DOHH2 (cell line): ENCODE data around the gene OLFML1.

Source experiments
- H3F3A ChIP-seq: fragments of 200-600 bp; sonication (generic), shearing (Covaris generic); 2 replicates; pipeline ENCODE4 v1.6.0; 2016; ENCODE audit warnings: antibody characterized with exemption, mild to moderate bottlenecking; ENCODE audit not compliant: control insufficient read depth, insufficient read depth
- H3K27ac ChIP-seq: fragments of 200-600 bp; sonication (generic); 2 replicates; pipeline ENCODE4 v1.5.1; 2014; ENCODE audit warnings: low read depth, mild to moderate bottlenecking, low read length, moderate library complexity
- H3K27me3 ChIP-seq: fragments of 200-600 bp; sonication (generic); 2 replicates; pipeline ENCODE4 v1.6.1; 2014; ENCODE audit warnings: mild to moderate bottlenecking, low read length, mixed read lengths; ENCODE audit not compliant: control insufficient read depth
- H3K36me3 ChIP-seq: fragments of 200-600 bp; sonication (generic); 2 replicates; pipeline ENCODE4 v1.6.1; 2014; ENCODE audit warnings: mild to moderate bottlenecking, low read length, moderate library complexity, mixed read lengths; ENCODE audit not compliant: control insufficient read depth
- H3K4me1 ChIP-seq: fragments of 200-600 bp; sonication (generic); 2 replicates; pipeline ENCODE4 v1.6.1; 2014; ENCODE audit warnings: mild to moderate bottlenecking, low read length, mixed read lengths; ENCODE audit not compliant: control insufficient read depth
- H3K4me2 ChIP-seq: fragments of 200-600 bp; sonication (generic); 2 replicates; pipeline ENCODE4 v1.6.0; 2014; ENCODE audit warnings: mild to moderate bottlenecking, low read length, moderate library complexity
- H3K4me3 ChIP-seq: fragments of 200-600 bp; sonication (generic); 2 replicates; pipeline ENCODE4 v1.5.1; 2014; ENCODE audit warnings: mild to moderate bottlenecking, low read length, mixed read lengths
- H3K79me2 ChIP-seq: fragments of 200-600 bp; sonication (generic); 2 replicates; pipeline ENCODE4 v1.6.1; 2014; ENCODE audit warnings: mild to moderate bottlenecking, low read length, mixed read lengths; ENCODE audit not compliant: control insufficient read depth
- H3K9me2 ChIP-seq: fragments of 200-600 bp; sonication (generic); replicated peaks from 2 replicates; pipeline ENCODE4 v1.6.1; 2014; ENCODE audit warnings: mild to moderate bottlenecking, low read length, mixed read lengths; ENCODE audit not compliant: control insufficient read depth
- H3K9me3 ChIP-seq: fragments of 200-600 bp; sonication (generic); 2 replicates; pipeline ENCODE4 v1.6.1; 2014; ENCODE audit warnings: antibody characterized with exemption, low read length, mixed read lengths; ENCODE audit not compliant: control insufficient read depth, insufficient read depth
- H4K20me1 ChIP-seq: fragments of 200-600 bp; sonication (generic); 2 replicates; pipeline ENCODE4 v1.6.0; 2014; ENCODE audit warnings: low read depth, mild to moderate bottlenecking, antibody characterized with exemption, low read length, moderate library complexity; ENCODE audit not compliant: control insufficient read depth, insufficient read depth
- EZH2phosphoT487 ChIP-seq: fragments of 200-600 bp; sonication (generic); IDR thresholded peaks from 2 replicates; pipeline ENCODE4 v1.6.1; 2017; ENCODE audit warnings: borderline replicate concordance, mild to moderate bottlenecking, antibody characterized with exemption, low read length, moderate library complexity, mixed read lengths
- TF ChIP-seq, protein P1 (sequence below): fragments of 200-600 bp; sonication (generic); IDR thresholded peaks from one replicate; pipeline ENCODE4 v1.5.1; 2014; ENCODE audit warnings: antibody characterized with exemption, mild to moderate bottlenecking, low read depth, low read length; ENCODE audit not compliant: poor library complexity, severe bottlenecking

The OLFML1 gene

DNA sequence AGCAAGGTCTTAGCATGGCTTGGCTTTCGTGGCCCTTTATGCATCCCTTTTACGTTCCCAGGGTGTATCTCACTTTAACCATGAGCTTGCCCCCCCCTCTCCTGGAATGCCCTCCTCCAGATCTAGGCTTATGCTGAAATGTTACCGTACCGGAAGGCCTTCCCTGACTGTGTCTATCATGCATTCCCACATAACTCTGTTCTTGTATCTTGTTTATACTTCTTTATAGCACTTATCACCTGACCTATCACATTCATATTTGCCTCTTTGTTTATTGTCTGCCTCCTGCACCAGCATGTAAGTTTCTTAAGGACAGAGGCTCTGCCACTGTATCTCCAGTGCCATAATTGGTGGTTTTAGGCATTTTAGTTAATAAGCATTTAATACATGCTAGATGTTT lies 67.4 kb downstream of the OLFML1 start:
- Histone ChIP-seq H4K20me1 (no peaks in the 10 kb centered on the region), H3K9me3 (no peaks in the 10 kb centered on the region), H3K79me2 (no peaks in the 10 kb centered on the region), H3K4me2 (no peak overlapping the region), H3K27ac (no peak overlapping the region), H3K4me1 (no peaks in the 10 kb centered on the region), H3K4me3 (no peak overlapping the region), H3K9me2 (no peaks in the 10 kb centered on the region), H3K27me3 (no peaks in the 10 kb centered on the region), H3K36me3 (peaks cover 5% of the 10 kb centered on the region; the same call in 1 of the 2 replicates), H3F3A (no peaks in the 10 kb centered on the region)
- TF ChIP-seq EZH2phosphoT487: no peak
- TF ChIP-seq, protein P1, sequence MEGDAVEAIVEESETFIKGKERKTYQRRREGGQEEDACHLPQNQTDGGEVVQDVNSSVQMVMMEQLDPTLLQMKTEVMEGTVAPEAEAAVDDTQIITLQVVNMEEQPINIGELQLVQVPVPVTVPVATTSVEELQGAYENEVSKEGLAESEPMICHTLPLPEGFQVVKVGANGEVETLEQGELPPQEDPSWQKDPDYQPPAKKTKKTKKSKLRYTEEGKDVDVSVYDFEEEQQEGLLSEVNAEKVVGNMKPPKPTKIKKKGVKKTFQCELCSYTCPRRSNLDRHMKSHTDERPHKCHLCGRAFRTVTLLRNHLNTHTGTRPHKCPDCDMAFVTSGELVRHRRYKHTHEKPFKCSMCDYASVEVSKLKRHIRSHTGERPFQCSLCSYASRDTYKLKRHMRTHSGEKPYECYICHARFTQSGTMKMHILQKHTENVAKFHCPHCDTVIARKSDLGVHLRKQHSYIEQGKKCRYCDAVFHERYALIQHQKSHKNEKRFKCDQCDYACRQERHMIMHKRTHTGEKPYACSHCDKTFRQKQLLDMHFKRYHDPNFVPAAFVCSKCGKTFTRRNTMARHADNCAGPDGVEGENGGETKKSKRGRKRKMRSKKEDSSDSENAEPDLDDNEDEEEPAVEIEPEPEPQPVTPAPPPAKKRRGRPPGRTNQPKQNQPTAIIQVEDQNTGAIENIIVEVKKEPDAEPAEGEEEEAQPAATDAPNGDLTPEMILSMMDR: no peak

DNA sequence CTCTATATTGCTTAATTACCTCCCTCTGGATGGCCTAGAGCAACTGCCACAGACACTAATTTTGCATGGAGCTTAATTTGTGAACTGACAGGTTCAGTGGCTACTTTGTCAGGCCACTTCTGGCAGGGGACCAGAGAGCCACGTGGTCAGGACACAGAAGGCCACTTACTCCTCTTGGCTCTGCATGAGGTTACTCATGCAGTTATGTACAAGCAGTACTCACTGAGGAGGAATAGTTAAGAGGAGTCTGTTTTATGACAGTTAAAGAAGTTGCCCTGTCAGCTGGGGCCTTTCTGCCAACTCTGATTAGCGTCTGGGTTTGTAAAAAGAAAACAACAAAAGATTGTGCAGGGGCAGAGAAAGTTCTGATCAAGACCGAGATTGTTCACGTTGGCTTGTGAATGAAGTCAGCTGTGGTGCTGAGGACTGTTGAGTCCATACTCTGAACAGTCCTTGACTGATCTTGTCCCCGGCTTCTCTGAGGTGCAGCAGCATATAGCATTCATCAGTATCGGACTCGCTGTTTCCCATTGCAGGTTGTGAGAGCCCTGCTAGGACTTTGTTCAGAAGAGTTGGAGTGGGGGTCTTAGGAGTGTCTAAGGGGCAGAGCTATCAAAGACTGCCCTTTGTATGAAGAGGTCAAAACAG lies 69.9 kb downstream of the OLFML1 start:
- no peaks in the 10 kb centered on the region for H4K20me1 ChIP-seq
- H3K27ac ChIP-seq: no peak overlapping the region
- no peaks in the 10 kb centered on the region for H3K36me3 ChIP-seq
- H3K9me3 ChIP-seq: no peaks in the 10 kb centered on the region
- no peaks in the 10 kb centered on the region for H3F3A ChIP-seq
- no peak overlapping the region for H3K4me3 ChIP-seq
- no peaks in the 10 kb centered on the region for H3K9me2 ChIP-seq
- H3K4me2 ChIP-seq: no peak overlapping the region
- H3K79me2 ChIP-seq: no peaks in the 10 kb centered on the region
- no peaks in the 10 kb centered on the region for H3K27me3 ChIP-seq
- no peaks in the 10 kb centered on the region for H3K4me1 ChIP-seq
- TF ChIP-seq EZH2phosphoT487: no peak
- TF ChIP-seq, protein P1: no peak

DNA sequence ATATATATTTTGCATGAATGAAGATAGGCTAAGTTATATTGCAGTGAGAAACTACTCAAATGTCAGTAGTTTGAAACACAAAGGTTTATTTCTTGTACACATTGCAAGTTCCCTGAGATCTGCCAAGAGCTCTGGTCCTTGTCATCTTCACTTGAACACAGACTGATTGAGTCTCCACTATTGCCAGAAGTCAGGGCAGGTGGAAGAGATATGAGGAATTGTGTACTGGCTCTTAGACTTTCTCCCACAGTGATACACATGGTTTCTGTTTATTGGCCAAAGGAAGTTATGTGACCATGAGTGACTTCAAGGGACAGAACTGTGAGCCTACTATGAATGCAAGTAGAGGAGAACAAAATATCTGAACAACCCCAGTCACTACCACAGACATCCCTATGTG lies 72.7 kb downstream of the OLFML1 start:
- no peak overlapping the region for H3K4me3 ChIP-seq
- no peak overlapping the region for H3K27ac ChIP-seq
- TF ChIP-seq, protein P1: no peak
- TF ChIP-seq EZH2phosphoT487: no peak
- H3K36me3 ChIP-seq: no peaks in the 10 kb centered on the region
- H4K20me1 ChIP-seq: no peaks in the 10 kb centered on the region
- H3K4me2 ChIP-seq: no peak overlapping the region
- H3K9me2 ChIP-seq: no peaks in the 10 kb centered on the region
- no peaks in the 10 kb centered on the region for H3K4me1 ChIP-seq
- no peaks in the 10 kb centered on the region for H3K79me2 ChIP-seq
- H3K27me3 ChIP-seq: no peaks in the 10 kb centered on the region
- no peaks in the 10 kb centered on the region for H3F3A ChIP-seq
- H3K9me3 ChIP-seq: no peaks in the 10 kb centered on the region
